Nephron progenitor cell (in vitro differentiated cells): Measurements from ENCODE around the gene TTC34.

ENCODE experiments used
- DNase-seq: peaks from one replicate; pipeline ENCODE4 v3.0.0; 2021
- H3K27ac Mint-ChIP-seq: 2 replicates; pipeline ENCODE4 v1.8.0; 2021; ENCODE audit warnings: mild to moderate bottlenecking, moderate library complexity, mixed read lengths
- H3K27me3 Mint-ChIP-seq: 2 replicates; pipeline ENCODE4 v1.8.0; 2021; ENCODE audit warnings: mild to moderate bottlenecking, low read depth, mixed read lengths; ENCODE audit not compliant: poor library complexity
- H3K36me3 Mint-ChIP-seq: 2 replicates; pipeline ENCODE4 v1.8.0; 2021; ENCODE audit warnings: low read depth, mixed read lengths
- H3K4me1 Mint-ChIP-seq: 2 replicates; pipeline ENCODE4 v1.8.0; 2021; ENCODE audit warnings: mixed read lengths
- H3K4me3 Mint-ChIP-seq: 2 replicates; pipeline ENCODE4 v1.8.0; 2021; ENCODE audit warnings: mild to moderate bottlenecking, moderate library complexity, mixed read lengths
- H3K9me3 Mint-ChIP-seq: 2 replicates; pipeline ENCODE4 v1.8.0; 2021; ENCODE audit warnings: mild to moderate bottlenecking, moderate library complexity, mixed read lengths
- CTCF ChIP-seq: fragments of 200-600 bp; sonication (generic); IDR thresholded peaks from 2 replicates; pipeline ENCODE4 v1.5.0; 2021; ENCODE audit warnings: antibody characterized with exemption

Gene TTC34

GRCh38 chr1:2810899-2811532 lies 9.5 kb upstream of the TTC34 start:
- peaks cover 3% of the 10 kb centered on the region for H3K27me3 Mint-ChIP-seq
- no peak for DNase-seq
- H3K36me3 Mint-ChIP-seq, result no peaks in the 10 kb centered on the region
- H3K27ac Mint-ChIP-seq, result no peak overlapping the region
- H3K4me3 Mint-ChIP-seq, result no peak overlapping the region
- peaks cover 72% of the 10 kb centered on the region for H3K9me3 Mint-ChIP-seq
- no peaks in the 10 kb centered on the region for H3K4me1 Mint-ChIP-seq
- TF ChIP-seq CTCF, result no peak

- peaks cover 70% of the 10 kb centered on the region for H3K9me3 Mint-ChIP-seq
- no peak overlapping the region for H3K4me3 Mint-ChIP-seq
- no peaks in the 10 kb centered on the region for H3K36me3 Mint-ChIP-seq
- no peak for TF ChIP-seq CTCF
- H3K27me3 Mint-ChIP-seq, result peaks cover 3% of the 10 kb centered on the region
- no peak for DNase-seq
- no peaks in the 10 kb centered on the region for H3K4me1 Mint-ChIP-seq
- no peak overlapping the region for H3K27ac Mint-ChIP-seq
Observed at GRCh38 chr1:2810281-2810680, 8.8 kb upstream of the TTC34 start.

- no peak for DNase-seq
- Mint-ChIP-seq H3K36me3 (no peaks in the 10 kb centered on the region), H3K9me3 (peaks cover 63% of the 10 kb centered on the region), H3K27ac (no peak overlapping the region), H3K4me3 (no peak overlapping the region), H3K27me3 (peaks cover 3% of the 10 kb centered on the region), H3K4me1 (no peaks in the 10 kb centered on the region)
- TF ChIP-seq CTCF, result no peak
Observed at GRCh38 chr1:2809656-2810055, 8.2 kb upstream of the TTC34 start.

GRCh38 chr1:2808831-2809605 lies 7.5 kb upstream of the TTC34 start:
- TF ChIP-seq CTCF, result no peak
- Mint-ChIP-seq H3K36me3 (no peaks in the 10 kb centered on the region), H3K27ac (no peak overlapping the region), H3K4me3 (no peak overlapping the region), H3K4me1 (no peaks in the 10 kb centered on the region), H3K9me3 (peaks cover 58% of the 10 kb centered on the region), H3K27me3 (peaks cover 3% of the 10 kb centered on the region)
- DNase-seq, result no peak

- no peak for DNase-seq
- H3K27me3 Mint-ChIP-seq, result peaks cover 3% of the 10 kb centered on the region
- peaks cover 59% of the 10 kb centered on the region for H3K9me3 Mint-ChIP-seq
- H3K4me3 Mint-ChIP-seq, result no peak overlapping the region
- no peaks in the 10 kb centered on the region for H3K36me3 Mint-ChIP-seq
- no peak for TF ChIP-seq CTCF
- H3K4me1 Mint-ChIP-seq, result no peaks in the 10 kb centered on the region
- H3K27ac Mint-ChIP-seq, result no peak overlapping the region
Observed at GRCh38 chr1:2808386-2808705, 6.9 kb upstream of the TTC34 start.
